GM19193 (cell line): ENCODE data around the gene ZFP36L2.

Source experiments
- POLR2A ChIP-seq: IDR thresholded peaks from 4 replicates; pipeline ENCODE4 v1.6.1; 2011; ENCODE audit not compliant: insufficient read depth, insufficient read length; ENCODE audit errors: extremely low read depth

ZFP36L2 gene

GRCh38 chr2:43259512-43259911 is 33.1 kb upstream of the ZFP36L2 start:
- no peak for TF ChIP-seq POLR2A

GRCh38 chr2:43258547-43259156 is 32.2 kb upstream of the ZFP36L2 start:
- TF ChIP-seq POLR2A = no peak

- TF ChIP-seq POLR2A = no peak
Measured at GRCh38 chr2:43255296-43255910, 29.0 kb upstream of the ZFP36L2 start.

- no peak for TF ChIP-seq POLR2A
Measured at GRCh38 chr2:43254331-43254730, 27.9 kb upstream of the ZFP36L2 start.

- TF ChIP-seq POLR2A = no peak
Measured at GRCh38 chr2:43251171-43251731, 24.8 kb upstream of the ZFP36L2 start.

GRCh38 chr2:43250015-43250414 is 23.6 kb upstream of the ZFP36L2 start:
- TF ChIP-seq POLR2A = no peak

GRCh38 chr2:43248621-43249020 is 22.2 kb upstream of the ZFP36L2 start:
- TF ChIP-seq POLR2A = no peak

- TF ChIP-seq POLR2A = no peak
Measured at GRCh38 chr2:43246641-43247040, 20.2 kb upstream of the ZFP36L2 start.

- no peak for TF ChIP-seq POLR2A
Measured at GRCh38 chr2:43241558-43241957, 15.2 kb upstream of the ZFP36L2 start.

- TF ChIP-seq POLR2A = no peak
Measured at GRCh38 chr2:43240766-43241150, 14.4 kb upstream of the ZFP36L2 start.

GRCh38 chr2:43239981-43240765 is 13.8 kb upstream of the ZFP36L2 start:
- no peak for TF ChIP-seq POLR2A

GRCh38 chr2:43238813-43239212 is 12.4 kb upstream of the ZFP36L2 start:
- TF ChIP-seq POLR2A = no peak

- no peak for TF ChIP-seq POLR2A
Measured at GRCh38 chr2:43238176-43238575, 11.8 kb upstream of the ZFP36L2 start.

GRCh38 chr2:43233218-43234212 is 7.1 kb upstream of the ZFP36L2 start:
- no peak for TF ChIP-seq POLR2A

GRCh38 chr2:43230951-43231827 is 4.8 kb upstream of the ZFP36L2 start:
- TF ChIP-seq POLR2A = no peak
